Endothelial cell of umbilical vein (primary cell): ENCODE measurements around the gene ISM2. TPM values are rescaled to one million over a fixed set of nuclear protein-coding genes. Genes with fewer than 3 reads are reported as not detected.

Experiments
- BruUV-seq: library from RNA; stranded (reverse); fragments of 400-500 nt; replicated peaks from 2 replicates; lab custom pipeline; 2021; lab: Mats Ljungman, UMichigan
- CTCF ChIA-PET: fragments of 300-600, 350-600 bp; sonication (Branson Sonifier 250); formaldehyde crosslinking; loops from one replicate; lab custom pipeline; 2021; ENCODE audit warnings: antibody characterized with exemption, inconsistent platforms; lab: Charles Lee
- POLR2A ChIA-PET: fragments of 300-600, 350-600 bp; sonication (Branson Sonifier 250); formaldehyde crosslinking; loops from one replicate; lab custom pipeline; 2021; ENCODE audit warnings: antibody characterized with exemption, inconsistent platforms; lab: Charles Lee
- DNase-seq: peaks from one replicate; pipeline ENCODE4 v3.0.0-alpha.2; 2011; ENCODE audit warnings: low read depth, low spot score
- FAIRE-seq: peaks from 2 replicates; lab custom pipeline; 2011; peaks lifted over from hg19 to GRCh38; lab: Jason Lieb, UNC
- H2AFZ ChIP-seq: 2 replicates; pipeline ENCODE4 v1.6.0; 2012; ENCODE audit warnings: low read depth, low read length, control low read depth, inconsistent platforms
- H3K27ac ChIP-seq: 2 replicates; pipeline ENCODE4 v1.5.1; 2011; ENCODE audit warnings: low read depth, mild to moderate bottlenecking, control low read depth, low read length, moderate library complexity; ENCODE audit not compliant: insufficient read depth
- H3K27me3 ChIP-seq, 2 experiments: 2 replicates each; pipeline versions ENCODE4 v1.6.0 to v1.6.1; 2011; ENCODE audit warnings: low read length in 2 of 2, mixed read lengths in 1 of 2; ENCODE audit not compliant: control insufficient read depth in 2 of 2, insufficient read depth in 2 of 2
- H3K36me3 ChIP-seq, 2 experiments: 2 replicates in 1 of 2; 3 replicates in 1 of 2; pipeline ENCODE4 v1.5.1; 2011; ENCODE audit warnings: low read length in 2 of 2, mild to moderate bottlenecking in 1 of 2, moderate library complexity in 1 of 2; ENCODE audit not compliant: control insufficient read depth in 2 of 2, insufficient read depth in 2 of 2; ENCODE audit errors: extremely low read depth in 1 of 2
- H3K4me1 ChIP-seq: 3 replicates; pipeline ENCODE4 v1.5.1; 2011; ENCODE audit warnings: mild to moderate bottlenecking, low read length; ENCODE audit not compliant: control insufficient read depth, insufficient read depth; ENCODE audit errors: extremely low read depth
- H3K4me2 ChIP-seq: 2 replicates; pipeline ENCODE4 v1.6.1; 2011; ENCODE audit warnings: low read length, control low read depth, mixed read lengths; ENCODE audit not compliant: insufficient read depth
- H3K4me3 ChIP-seq, 3 experiments: fragments of 200-600 bp in 1 of 3; sonication (generic), shearing (Covaris generic) in 1 of 3; replicated peaks in 1 of 3; 2 replicates each; pipeline ENCODE4 v1.5.1; 2011 to 2016; ENCODE audit warnings: control low read depth in 3 of 3, low read length in 3 of 3, mild to moderate bottlenecking in 2 of 3, inconsistent platforms in 1 of 3, low read depth in 1 of 3, moderate library complexity in 1 of 3; ENCODE audit not compliant: insufficient read depth in 1 of 3
- H3K79me2 ChIP-seq: 2 replicates; pipeline ENCODE4 v1.6.0; 2012; ENCODE audit warnings: low read length, inconsistent platforms; ENCODE audit not compliant: control insufficient read depth, insufficient read depth
- H3K9ac ChIP-seq: replicated peaks from 2 replicates; pipeline ENCODE3; 2011; ENCODE audit warnings: low read length, control low read depth; ENCODE audit not compliant: insufficient read depth; ENCODE audit errors: extremely low read depth
- H3K9me1 ChIP-seq: replicated peaks from 3 replicates; pipeline ENCODE4 v1.6.0; 2011; ENCODE audit warnings: mild to moderate bottlenecking, low read length; ENCODE audit not compliant: control insufficient read depth, insufficient read depth; ENCODE audit errors: extremely low read depth
- H3K9me3 ChIP-seq: replicated peaks from 2 replicates; pipeline ENCODE4 v1.5.1; 2012; ENCODE audit warnings: low read length, inconsistent platforms; ENCODE audit not compliant: control insufficient read depth, insufficient read depth
- H4K20me1 ChIP-seq: replicated peaks from 2 replicates; pipeline ENCODE3; 2011; ENCODE audit warnings: mild to moderate bottlenecking, low read length; ENCODE audit not compliant: control insufficient read depth, insufficient read depth; ENCODE audit errors: extremely low read depth
- EZH2 ChIP-seq: IDR thresholded peaks from 2 replicates; pipeline ENCODE4 v1.6.1; 2012; ENCODE audit warnings: borderline replicate concordance, low read depth, mild to moderate bottlenecking, moderate library complexity, low read length, inconsistent platforms; ENCODE audit not compliant: severe bottlenecking
- FOS ChIP-seq: IDR thresholded peaks from 2 replicates; pipeline ENCODE4 v1.6.1; 2011; ENCODE audit warnings: mild to moderate bottlenecking, low read length, moderate library complexity, borderline replicate concordance; ENCODE audit not compliant: insufficient read depth
- GATA2 ChIP-seq: IDR thresholded peaks from 2 replicates; pipeline ENCODE4 v1.7.0; 2011; ENCODE audit warnings: low read depth, mild to moderate bottlenecking, moderate library complexity, mixed read lengths, low read length; ENCODE audit not compliant: insufficient read length, insufficient read depth
- JUN ChIP-seq: IDR thresholded peaks from 2 replicates; pipeline ENCODE4 v1.6.1; 2011; ENCODE audit warnings: borderline replicate concordance, low read depth; ENCODE audit not compliant: insufficient read length, insufficient read depth
- MAX ChIP-seq: IDR thresholded peaks from 2 replicates; pipeline ENCODE4 v1.6.1; 2011; ENCODE audit not compliant: insufficient read depth, insufficient read length
- MYC ChIP-seq: IDR thresholded peaks from one replicate; pipeline ENCODE4 v1.6.1; 2011; ENCODE audit warnings: mild to moderate bottlenecking, low read depth, low read length
- POLR2A ChIP-seq: IDR thresholded peaks from 2 replicates; pipeline ENCODE4 v1.6.1; 2012; ENCODE audit warnings: low read depth, mild to moderate bottlenecking, control low read depth, low read length
- POLR2AphosphoS5 ChIP-seq: IDR thresholded peaks from 2 replicates; pipeline ENCODE4 v1.6.1; 2012; ENCODE audit warnings: low read depth, mild to moderate bottlenecking, control low read depth, low read length, moderate library complexity; ENCODE audit not compliant: insufficient read depth
- dilution Hi-C: fragments of 300-500 bp; cut with MboI; formaldehyde crosslinking; loops from one replicate; pipeline ENCODE4 v1.15.0; 2019; ENCODE audit warnings: low sequenced_read_pairs; ENCODE audit not compliant: extremely low pct_ligation_motif_present
- intact Hi-C: fragments of 100-400 bp; cut with micrococcal nuclease; formaldehyde crosslinking; loops from one replicate; pipeline ENCODE4 v1.10.0; 2022
- polyA plus RNA-seq, 4 experiments: library from polyadenylated mRNA; depleted of rRNA in 3 of 4; stranded (reverse) in 3 of 4; unstranded in 1 of 4; fragments of >200 nt; gene quantifications; 2 replicates each; pipeline versions ENCODE4 v1.2.1 to v1.2.3, GENCODE V29; 2011 to 2012; ENCODE audit warnings: missing spikeins in 1 of 4
- total RNA-seq: library from RNA; stranded (reverse); gene quantifications from 2 replicates; pipeline ENCODE4 v1.2.3, GENCODE V29; 2021
- TF ChIP-seq, protein P1 (sequence below), 2 donors: IDR thresholded peaks; 1 replicate in 1 of 2; 2 replicates in 1 of 2; pipeline ENCODE4 v1.5.1; 2011; ENCODE audit warnings: low read length in 2 of 2, mild to moderate bottlenecking in 2 of 2, moderate library complexity in 2 of 2, control low read depth in 1 of 2, inconsistent platforms in 1 of 2, low read depth in 1 of 2; ENCODE audit not compliant: insufficient read depth in 1 of 2; ENCODE audit errors: extremely low read depth in 1 of 2

Gene ISM2
- total and polyA plus RNA-seq, 2 donors (not counting 3 experiments of a cell fraction or from before 2014, with no cell fraction given) = not detected

- H3K4me1 ChIP-seq = peaks cover 6% of the 10 kb centered on the region
- H3K9ac ChIP-seq = no peak overlapping the region
- H2AFZ ChIP-seq = no peak overlapping the region
- H3K4me3 ChIP-seq = no peak overlapping the region
- DNase-seq (no peak), FAIRE-seq (no peak)
- no peaks in the 10 kb centered on the region for H3K9me1 ChIP-seq
- H3K4me2 ChIP-seq = no peak overlapping the region
- peaks cover 4% of the 10 kb centered on the region for H3K79me2 ChIP-seq
- H4K20me1 ChIP-seq = no peaks in the 10 kb centered on the region
- intact Hi-C loops = no loop called here
- no TSS peak for BruUV-seq
- H3K27ac ChIP-seq = no peak overlapping the region
- ChIA-PET CTCF (interaction anchor here (0.6 kb wide), 1 partner anchor 16 kb away, joined by 3 read pairs; no protein-coding TSS in a partner anchor), POLR2A (no interaction called here)
- peaks cover 2 to 4% of the 10 kb centered on the region in 2 experiments for H3K36me3 ChIP-seq
- H3K9me3 ChIP-seq = no peaks in the 10 kb centered on the region
- H3K27me3 ChIP-seq = no peaks in the 10 kb centered on the region
- TF ChIP-seq POLR2AphosphoS5 (no peak), POLR2A (no peak), MYC (no peak), FOS (no peak), JUN (no peak), MAX (no peak), EZH2 (no peak), GATA2 (no peak)
- TF ChIP-seq, protein P1, sequence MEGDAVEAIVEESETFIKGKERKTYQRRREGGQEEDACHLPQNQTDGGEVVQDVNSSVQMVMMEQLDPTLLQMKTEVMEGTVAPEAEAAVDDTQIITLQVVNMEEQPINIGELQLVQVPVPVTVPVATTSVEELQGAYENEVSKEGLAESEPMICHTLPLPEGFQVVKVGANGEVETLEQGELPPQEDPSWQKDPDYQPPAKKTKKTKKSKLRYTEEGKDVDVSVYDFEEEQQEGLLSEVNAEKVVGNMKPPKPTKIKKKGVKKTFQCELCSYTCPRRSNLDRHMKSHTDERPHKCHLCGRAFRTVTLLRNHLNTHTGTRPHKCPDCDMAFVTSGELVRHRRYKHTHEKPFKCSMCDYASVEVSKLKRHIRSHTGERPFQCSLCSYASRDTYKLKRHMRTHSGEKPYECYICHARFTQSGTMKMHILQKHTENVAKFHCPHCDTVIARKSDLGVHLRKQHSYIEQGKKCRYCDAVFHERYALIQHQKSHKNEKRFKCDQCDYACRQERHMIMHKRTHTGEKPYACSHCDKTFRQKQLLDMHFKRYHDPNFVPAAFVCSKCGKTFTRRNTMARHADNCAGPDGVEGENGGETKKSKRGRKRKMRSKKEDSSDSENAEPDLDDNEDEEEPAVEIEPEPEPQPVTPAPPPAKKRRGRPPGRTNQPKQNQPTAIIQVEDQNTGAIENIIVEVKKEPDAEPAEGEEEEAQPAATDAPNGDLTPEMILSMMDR (IDR thresholded peaks at IDR 0.05; ENCODE audit: extremely low read depth in 1 of 2, insufficient read depth in 1 of 2, low read depth in 1 of 2, low read length in 2 of 2) = no peak
- dilution Hi-C loops = no loop called here
Observed at GRCh38 chr14:77520555-77520954, 21.9 kb upstream of the ISM2 start.
